ENCODE measurements around the gene FCER2.
"Not testable (repeated sequence)": the region's sequence is repeated elsewhere in the genome, so short reads cannot be mapped to it uniquely, and the experiment has no call there.

The FCER2 gene

DNA sequence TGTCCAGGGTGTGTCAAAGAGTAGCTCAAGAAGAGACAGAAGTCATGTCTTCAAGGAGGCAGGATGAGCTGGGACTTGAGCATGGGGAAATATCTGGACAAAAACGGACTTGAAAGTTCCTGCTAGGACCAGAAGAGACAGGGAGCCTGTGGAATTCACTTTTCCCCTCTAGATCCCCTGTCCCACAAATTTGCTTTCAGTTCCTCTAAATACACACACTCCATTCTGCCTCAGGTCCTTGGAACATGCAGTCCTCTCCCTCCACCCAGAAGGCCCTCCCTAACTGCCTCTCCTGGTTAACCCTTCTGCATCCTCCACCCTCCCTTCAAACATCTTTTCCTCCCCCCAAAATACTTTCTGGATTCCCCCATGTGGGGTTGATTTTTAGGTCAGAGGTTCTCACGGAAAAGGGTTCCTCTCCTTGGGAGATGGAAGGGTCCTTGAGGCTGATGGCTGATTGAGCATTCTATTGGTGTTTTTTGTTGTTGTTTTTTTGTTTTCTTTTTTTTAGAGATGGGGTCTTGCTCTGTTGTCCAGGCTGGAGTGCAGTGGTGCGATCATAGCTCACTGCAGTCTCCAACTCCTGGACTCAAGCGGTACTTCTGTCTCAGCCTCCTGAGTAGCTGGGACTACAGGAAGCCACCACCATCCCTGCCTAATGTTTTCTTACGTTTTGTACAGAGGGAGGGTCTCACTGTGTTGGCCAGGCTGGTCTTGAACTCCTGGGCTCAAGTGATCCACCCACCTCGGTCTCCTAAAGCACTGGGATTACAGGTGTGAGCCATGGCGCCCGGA is 40.0 kb downstream of the FCER2 start:
- H3K4me3 ChIP-seq (ENCODE audit: low read length), result no peak overlapping the region
- no peak for DNase-seq (ENCODE audit: low read depth, low spot score)

DNA sequence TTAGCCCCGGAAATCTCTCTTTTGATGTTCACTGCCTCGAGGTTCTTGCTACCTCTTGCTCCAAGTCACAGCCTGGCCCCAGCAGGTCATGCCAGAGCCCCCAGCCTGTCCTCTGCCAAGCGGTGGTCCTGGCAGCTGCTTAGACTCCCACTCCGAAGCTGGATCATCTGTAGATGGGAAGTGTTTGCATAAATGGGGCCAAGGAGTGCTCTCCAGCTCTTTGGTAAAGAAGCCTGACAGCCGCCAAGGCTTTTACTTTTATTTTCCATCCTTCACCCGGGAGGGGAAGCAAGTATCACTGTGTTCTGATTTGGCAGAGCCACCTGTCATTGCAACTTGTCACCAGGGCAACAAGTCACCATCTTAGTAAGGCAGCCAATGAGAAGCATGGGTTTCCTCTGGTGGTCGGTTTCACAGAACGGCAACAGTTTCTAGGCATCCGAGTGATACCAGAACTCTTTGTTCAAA is 43.7 kb downstream of the FCER2 start:
- peak; percentile 92 for DNase-seq (ENCODE audit: low read depth, low spot score)
- H3K4me3 ChIP-seq (ENCODE audit: low read length), result peak overlapping the region; percentile 35

DNA sequence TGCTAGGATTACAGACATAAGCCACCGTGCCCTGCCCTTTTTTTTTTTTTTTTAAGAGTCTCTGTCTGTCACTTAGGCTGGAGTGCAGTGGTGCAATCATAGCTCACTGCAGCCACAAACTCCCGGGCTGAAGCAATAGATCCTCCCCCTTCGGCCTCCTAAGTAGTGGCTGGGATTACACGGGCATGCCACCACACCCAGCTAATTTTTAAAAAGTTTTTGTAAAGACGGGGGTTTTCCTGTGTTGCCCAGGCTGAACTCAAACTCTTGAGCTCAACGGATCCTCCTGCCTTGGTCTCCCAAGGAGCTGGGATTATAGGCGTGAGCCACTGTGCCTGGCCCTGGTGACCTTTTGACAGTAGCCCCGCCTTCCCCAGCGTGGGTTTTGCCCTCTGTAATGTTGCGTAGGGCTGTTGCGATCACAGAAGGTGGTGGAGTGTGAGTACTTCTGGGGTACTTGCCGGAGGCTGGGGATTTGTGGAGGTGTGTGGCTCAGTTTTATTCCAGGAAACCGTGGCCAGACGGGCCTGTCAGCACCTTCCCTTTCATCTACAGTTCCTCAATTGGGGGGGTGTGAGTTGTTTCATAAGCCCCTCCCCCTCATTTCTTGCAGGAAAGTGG is 44.7 kb downstream of the FCER2 start:
- DNase-seq (ENCODE audit: low read depth, low spot score), result no peak
- H3K4me3 ChIP-seq (ENCODE audit: low read length), result no peak overlapping the region

DNA sequence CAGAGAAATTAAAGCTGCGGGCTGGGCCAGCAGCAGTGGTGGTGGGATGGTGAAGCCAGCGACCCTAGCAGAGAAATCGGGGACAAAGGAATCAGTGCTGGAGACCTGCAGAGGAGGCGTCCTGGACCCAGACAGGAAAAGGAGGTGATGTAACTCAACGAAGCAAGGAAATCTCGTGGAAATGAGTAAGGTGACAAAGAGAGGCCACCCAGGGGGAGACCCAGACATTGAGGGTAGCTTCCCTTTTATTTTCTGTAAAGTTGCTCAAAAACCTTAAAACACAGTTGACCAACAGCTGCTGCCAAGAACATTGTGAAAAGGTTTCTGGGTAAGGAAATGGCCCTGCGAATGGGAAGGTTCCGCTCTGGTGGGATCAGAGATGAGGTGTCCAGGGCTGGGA is 46.4 kb downstream of the FCER2 start:
- H3K4me3 ChIP-seq (ENCODE audit: low read length), result no peak overlapping the region
- DNase-seq (ENCODE audit: low read depth, low spot score), result no peak

DNA sequence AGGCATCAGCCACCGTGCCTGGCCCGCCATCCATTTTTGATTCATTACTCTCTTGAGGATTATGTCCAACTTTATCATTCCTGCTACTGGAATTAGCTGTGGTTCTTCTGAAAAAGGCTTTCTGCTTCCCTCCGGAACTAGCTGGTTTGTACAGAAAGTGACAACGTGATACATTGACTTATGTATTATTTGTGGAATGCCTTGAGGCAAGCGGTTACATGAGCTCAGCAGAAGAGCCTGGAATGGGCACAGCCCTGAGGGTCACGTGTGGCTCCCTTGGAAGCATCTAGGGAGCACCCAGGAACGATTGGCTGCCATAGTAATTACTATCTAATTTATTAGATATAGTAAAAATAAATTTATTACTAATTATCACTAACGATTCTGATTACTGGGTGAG is 47.5 kb downstream of the FCER2 start:
- no peak overlapping the region for H3K4me3 ChIP-seq (ENCODE audit: low read length)
- DNase-seq (ENCODE audit: low read depth, low spot score), result no peak

DNA sequence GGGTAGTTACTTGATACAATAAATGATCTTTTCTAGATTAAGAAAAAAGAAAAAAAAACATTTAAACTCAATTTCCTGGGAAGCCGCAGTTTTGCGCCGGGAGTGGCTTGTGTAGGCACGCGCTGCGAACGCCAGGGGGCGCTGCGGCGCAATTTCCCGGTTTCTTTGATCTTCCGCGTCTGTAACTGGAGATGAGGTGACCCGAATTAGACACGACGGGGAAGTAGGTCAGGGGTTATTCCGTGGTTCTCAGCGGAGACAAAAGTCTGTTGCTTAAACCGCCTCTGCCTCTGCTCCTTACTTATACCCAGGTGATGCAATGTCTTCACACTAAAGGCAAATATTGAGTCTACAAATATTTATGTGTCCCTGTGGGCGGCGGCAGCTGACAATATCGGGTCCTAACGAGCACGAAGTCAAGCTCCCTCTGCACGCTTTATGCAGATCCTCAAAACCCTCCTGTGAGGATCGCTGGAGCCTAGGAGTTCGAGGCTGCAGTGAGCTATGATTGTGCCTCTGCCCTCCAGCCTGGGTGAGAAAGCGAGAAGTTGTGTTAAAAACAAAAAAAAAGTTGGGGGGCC is 49.8 kb downstream of the FCER2 start:
- H3K4me3 ChIP-seq (ENCODE audit: low read length), result peak overlapping the region; percentile 50
- DNase-seq (ENCODE audit: low read depth, low spot score), result peak; percentile 82

DNA sequence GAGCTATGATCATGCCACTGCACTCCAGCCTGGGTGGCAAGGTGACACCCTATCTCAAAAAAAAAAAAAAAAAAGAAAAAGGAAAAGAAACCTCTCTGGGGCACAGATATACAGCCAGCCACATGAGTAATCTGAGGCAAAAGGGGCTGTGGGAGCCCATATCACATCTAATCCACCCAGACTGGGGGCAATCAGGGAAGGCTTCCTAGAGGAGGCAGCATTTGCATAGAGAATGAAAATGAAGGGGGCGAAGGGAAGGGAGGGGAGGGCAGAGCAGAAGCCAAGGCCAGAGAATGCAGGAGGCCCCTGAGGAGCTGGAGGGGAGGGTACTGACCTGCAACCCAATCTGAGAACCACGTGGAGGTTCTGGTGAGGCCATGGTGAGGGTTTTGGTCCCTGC is 51.8 kb downstream of the FCER2 start:
- no peak for DNase-seq (ENCODE audit: low read depth, low spot score)
- H3K4me3 ChIP-seq (ENCODE audit: low read length), result no peak overlapping the region

DNA sequence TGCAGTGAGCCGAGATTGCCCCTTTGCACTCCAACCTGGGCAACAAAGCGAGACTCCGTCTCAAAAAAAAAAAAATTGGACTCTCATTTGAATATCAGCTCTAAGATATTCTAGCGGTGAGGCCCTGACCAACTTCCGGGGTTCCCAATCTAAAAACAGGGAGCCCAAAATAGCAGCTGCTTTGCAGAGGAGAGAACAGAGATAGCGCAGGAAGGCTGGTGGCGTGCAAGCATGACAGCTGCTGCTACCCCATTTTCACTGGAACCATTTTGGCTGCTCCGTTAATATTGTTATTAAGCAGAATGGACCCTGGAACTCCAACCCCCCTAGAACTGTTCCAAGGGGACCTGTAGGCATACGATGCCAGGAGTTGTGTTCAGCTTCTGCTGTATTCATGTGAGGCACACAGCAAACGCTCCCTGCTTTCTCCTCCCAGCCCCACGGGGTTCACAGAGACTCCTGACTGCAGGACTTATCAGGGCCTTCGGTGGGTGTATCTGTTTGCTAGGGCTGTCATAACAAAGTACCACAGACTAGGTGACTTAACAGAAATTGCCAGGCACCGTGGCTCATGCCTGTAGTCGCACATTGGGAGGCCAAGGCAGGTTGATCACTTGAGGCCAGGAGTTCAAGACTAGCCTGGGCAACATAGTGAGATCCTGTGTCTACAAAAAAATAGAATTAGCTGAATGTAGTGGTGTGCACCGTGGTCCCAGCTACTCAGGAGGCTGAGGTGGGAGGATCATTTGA is 53.5 kb downstream of the FCER2 start:
- DNase-seq (ENCODE audit: low read depth, low spot score), result no peak
- H3K4me3 ChIP-seq (ENCODE audit: low read length), result no peak overlapping the region

DNA sequence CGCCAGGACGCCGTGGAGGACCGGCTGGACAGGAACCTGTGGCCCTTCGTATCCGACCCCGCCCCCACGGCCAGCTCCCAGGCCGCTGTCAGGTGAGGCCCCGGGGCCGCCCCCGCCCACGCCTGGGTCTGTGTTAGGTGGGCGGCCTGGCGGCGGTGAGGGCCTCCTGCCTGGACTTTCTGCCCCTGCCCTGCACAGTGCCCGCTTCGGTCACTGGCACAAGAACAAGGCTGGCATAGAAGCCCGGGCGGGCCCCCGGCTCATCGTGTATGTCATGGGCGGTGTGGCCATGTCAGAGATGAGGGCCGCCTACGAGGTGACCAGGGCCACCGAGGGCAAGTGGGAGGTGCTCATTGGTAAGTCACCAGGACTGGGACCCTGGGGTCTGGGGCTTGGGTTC is 54.8 kb downstream of the FCER2 start:
- DNase-seq (ENCODE audit: low read depth, low spot score), result no peak
- no peak overlapping the region for H3K4me3 ChIP-seq (ENCODE audit: low read length)

DNA sequence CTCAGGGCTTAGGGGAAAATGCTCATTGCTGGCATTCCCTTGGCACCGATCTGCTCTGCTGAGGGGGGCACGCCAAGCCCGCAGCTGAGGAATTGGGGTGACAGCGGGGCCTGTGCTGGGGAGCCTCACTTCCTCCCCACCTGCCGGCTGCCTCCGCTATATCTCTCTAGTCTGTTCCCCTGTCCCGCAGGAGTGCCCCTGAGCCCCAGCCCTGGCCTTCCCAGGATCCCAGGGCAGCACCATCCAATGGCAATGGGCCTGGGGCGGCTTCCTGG is 55.6 kb downstream of the FCER2 start:
- DNase-seq (ENCODE audit: low read depth, low spot score), result no peak
- no peak overlapping the region for H3K4me3 ChIP-seq (ENCODE audit: low read length)

DNA sequence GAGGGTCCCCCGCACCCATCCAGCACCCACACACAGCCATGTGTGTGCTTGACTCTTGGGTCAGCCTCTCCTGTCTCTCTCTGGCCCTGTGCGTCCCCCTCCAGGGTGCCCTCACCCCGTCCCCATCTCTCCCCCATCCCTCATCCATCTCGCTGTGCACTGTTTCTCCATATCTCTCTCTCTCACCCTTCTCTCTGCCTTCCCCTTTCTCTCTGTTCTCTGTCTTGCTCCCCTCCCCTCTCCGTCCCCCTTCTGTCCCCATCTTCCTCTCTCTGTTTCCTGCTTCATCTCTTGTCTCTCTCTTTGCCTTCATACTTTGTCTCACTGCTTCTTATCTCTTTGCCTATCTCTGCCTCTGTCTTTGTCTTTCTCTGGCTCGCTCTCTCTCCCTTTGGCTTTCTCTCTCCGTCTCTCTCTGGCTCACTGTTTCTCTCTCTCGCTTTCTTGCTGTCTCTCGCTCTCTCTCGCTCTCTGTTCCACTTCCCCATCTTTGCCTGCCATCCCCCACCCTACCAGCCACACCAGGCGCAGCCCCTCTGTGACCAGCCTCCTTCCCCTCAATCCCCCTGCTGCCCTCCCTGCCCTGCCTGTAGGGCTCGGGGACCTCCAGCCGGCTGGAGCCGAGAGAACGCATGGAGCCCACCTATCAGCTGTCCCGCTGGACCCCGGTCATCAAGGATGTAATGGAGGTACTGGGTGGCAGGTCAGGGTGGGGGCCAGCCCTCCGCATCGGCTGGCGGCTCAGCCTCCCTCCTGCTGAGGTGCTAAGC is 56.1 kb downstream of the FCER2 start:
- H3K4me3 ChIP-seq (ENCODE audit: low read length), result no peak overlapping the region
- no peak for DNase-seq (ENCODE audit: low read depth, low spot score)

DNA sequence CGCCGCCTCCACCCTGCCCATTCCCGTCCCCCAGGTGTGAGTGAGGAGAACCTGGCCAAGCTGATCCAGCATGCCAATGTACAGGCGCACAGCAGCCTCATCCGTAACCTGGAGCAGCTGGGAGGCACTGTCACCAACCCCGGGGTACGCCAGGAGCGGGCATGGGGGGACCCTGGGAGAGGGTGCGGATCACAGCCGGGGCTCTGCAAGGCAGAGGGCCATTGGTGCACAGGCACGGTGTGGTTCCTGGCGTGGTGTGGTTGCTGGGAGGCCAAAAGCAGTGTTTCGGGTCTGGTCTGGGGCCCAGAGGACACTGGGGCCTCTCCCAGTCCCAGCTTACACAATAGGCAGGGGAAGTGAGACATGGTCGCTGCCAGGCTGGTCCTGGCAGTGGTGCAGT is 56.8 kb downstream of the FCER2 start:
- DNase-seq (ENCODE audit: low read depth, low spot score), result no peak
- H3K4me3 ChIP-seq (ENCODE audit: low read length), result no peak overlapping the region

DNA sequence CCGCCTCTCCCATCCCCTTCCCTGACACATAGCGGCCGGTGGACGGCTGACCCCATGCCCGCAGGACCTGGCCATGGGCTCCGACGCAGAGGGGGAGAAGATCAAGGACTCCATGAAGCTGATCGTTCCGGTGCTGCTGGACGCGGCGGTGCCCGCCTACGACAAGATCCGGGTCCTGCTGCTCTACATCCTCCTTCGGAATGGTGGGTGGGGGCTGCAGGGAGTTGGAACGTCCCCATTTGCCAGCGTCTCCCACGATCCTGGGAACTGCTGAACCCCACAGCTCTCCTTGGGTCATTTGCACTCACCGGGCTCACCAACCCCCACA is 57.4 kb downstream of the FCER2 start:
- no peak overlapping the region for H3K4me3 ChIP-seq (ENCODE audit: low read length)
- DNase-seq (ENCODE audit: low read depth, low spot score), result no peak

DNA sequence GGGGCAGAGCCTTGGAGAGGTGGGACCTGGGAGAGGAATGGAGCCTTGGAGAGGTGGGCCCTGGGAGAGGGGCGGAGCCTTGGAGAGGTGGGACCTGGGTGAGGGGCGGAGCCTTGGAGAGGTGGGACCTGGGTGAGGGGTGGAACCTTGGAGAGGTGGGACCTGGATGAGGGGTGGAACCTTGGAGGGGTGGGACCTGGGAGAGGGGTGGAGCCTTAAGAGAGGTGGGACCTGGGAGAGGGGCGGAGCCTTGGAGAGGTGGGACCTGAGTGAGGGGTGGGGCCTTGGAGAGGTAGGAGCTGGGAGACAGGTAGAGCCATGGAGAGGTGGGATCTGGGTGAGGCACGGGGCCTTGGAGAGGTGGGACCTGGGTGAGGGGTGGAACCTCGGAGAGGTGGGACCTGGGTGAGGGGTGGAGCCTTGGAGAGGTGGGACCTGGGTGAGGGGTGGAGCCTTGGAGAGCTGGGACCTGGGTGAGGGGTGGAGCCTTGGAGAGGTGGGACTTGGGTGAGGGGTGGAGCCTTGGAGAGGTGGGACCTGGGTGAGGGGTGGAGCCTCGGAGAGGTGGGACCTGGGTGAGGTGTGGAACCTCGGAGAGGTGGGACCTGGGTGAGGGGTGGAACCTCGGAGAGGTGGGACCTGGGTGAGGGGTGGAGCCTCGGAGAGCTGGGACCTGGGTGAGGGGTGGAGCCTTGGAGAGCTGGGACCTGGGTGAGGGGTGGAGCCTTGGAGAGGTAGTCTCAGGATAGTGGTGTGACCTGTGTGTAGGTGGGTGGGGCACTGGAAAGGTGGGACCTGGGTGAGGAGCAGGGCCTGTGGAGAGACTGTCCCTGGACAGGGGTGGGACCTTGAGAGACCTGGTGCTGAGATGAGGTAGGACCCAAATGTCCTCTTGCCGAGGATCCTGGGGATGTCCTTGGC is 58.0 kb downstream of the FCER2 start:
- peak; percentile 30 for DNase-seq (ENCODE audit: low read depth, low spot score)

DNA sequence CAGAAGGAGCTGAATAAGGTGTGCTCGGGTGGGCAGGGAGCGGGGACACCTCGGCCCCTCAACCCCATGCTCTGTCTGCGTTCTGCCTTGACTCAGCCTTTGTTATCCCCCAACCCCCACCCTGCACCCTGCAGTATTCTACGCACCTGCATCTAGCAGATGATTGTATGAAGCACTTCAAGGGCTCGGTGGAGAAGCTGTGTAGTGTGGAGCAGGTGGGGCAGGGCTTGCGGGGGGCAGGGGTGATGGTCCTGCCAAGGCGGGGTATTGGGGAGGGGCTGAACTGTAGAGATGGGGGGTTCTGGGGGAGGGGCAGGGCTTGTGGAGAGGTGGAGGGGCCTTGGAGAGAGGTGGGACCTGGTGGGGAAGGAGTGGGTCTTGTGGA is 58.9 kb downstream of the FCER2 start:
- no peak for DNase-seq (ENCODE audit: low read depth, low spot score)

More for the DNA sequence above, 58.0 kb downstream of the FCER2 start:
- H3K4me3 ChIP-seq (ENCODE audit: low read length), result not testable (repeated sequence)

DNA sequence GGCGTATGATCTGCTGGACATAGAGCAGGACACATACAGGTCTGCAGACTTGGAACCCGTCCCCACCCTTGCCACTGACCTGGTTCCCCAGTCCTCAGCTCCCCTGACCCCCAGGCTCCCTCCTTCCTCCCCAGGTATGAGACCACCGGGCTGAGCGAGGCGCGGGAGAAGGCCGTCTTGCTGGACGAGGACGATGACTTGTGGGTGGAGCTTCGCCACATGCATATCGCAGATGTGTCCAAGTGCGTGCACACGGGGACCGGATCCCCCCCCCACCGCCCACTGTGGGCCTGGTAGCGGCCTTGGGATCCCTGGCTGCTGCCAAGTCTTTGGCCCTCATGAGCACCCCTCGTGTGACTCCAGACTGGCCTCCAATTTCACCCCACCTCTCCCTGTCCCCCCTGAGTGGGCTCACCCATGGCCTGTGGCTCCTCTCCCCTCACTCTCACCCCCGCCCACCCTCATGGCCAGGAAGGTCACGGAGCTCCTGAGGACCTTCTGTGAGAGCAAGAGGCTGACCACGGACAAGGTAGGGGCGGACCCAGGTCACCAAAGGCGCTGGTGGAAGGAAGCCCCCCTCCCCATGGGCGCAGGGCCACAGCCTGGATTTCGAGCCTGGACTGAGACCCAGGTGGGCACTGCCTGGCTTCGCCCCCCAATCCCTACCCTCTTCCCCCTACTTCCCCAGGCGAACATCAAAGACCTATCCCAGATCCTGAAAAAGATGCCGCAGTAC is 59.5 kb downstream of the FCER2 start:
- DNase-seq (ENCODE audit: low read depth, low spot score), result no peak

More for the DNA sequence above, 58.9 kb downstream of the FCER2 start:
- no peak overlapping the region for H3K4me3 ChIP-seq (ENCODE audit: low read length)

DNA sequence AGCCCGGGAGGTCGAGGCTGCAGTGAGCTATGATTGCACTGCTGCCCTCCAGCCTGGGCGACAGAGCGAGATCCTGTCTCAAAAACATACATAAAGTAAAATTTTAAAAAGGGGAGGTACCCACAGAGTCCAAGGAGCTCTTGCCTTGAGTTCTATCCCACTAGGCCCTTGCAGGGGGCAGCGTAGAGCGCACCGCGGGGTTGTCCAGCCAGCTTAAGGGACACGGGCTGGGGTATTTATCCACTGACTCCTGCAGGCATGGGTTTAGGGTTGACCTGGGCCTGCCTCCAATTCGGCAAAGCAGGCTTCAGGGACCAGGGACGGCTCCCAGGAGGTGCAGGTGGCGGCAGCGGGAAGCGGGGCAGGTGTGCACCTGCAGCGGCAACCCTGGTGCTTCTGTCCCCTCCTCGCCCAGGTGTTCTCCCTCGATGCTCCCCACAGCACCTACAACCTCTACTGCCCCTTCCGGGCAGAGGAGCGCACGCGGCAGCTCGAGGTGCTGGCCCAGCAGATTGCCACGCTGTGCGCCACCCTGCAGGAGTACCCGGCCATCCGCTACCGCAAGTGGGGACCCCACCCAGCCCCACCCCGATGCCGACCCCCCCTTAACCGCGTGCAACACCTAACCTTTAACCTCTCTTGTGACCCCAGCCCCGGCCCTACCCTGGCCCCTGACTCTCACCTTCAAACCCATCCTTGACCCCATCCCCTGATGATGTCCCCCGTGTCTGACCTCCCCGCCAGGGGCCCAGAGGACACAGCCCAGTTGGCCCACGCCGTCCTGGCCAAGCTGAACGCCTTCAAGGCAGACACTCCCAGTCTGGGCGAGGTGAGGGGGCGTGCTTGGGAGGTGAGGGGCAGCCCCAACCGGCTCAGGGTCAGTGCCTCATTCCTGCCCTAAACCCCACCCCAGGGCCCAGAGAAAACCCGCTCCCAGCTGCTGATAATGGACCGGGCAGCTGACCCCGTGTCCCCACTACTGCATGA is 60.3 kb downstream of the FCER2 start:
- DNase-seq (ENCODE audit: low read depth, low spot score), result no peak
- H3K4me3 ChIP-seq (ENCODE audit: low read length), result no peak overlapping the region

More for the DNA sequence above, 59.5 kb downstream of the FCER2 start:
- H3K4me3 ChIP-seq (ENCODE audit: low read length), result no peak overlapping the region
